Measurements from ENCODE around the gene YIPF6. TPM values are rescaled to one million over a fixed set of nuclear protein-coding genes. Genes with fewer than 3 reads are reported as not detected.
"Not testable (repeated sequence)": the region's sequence is repeated elsewhere in the genome, so short reads cannot be mapped to it uniquely, and the experiment has no call there.

Gene YIPF6
- total RNA-seq, 4 donors from 2014 or later = 18.0 to 30.5 (median 25.7) TPM

- no peaks in the 10 kb centered on the region for H3K9me3 ChIP-seq
- H3K4me3 ChIP-seq = no peak overlapping the region
- TF ChIP-seq, protein P1, sequence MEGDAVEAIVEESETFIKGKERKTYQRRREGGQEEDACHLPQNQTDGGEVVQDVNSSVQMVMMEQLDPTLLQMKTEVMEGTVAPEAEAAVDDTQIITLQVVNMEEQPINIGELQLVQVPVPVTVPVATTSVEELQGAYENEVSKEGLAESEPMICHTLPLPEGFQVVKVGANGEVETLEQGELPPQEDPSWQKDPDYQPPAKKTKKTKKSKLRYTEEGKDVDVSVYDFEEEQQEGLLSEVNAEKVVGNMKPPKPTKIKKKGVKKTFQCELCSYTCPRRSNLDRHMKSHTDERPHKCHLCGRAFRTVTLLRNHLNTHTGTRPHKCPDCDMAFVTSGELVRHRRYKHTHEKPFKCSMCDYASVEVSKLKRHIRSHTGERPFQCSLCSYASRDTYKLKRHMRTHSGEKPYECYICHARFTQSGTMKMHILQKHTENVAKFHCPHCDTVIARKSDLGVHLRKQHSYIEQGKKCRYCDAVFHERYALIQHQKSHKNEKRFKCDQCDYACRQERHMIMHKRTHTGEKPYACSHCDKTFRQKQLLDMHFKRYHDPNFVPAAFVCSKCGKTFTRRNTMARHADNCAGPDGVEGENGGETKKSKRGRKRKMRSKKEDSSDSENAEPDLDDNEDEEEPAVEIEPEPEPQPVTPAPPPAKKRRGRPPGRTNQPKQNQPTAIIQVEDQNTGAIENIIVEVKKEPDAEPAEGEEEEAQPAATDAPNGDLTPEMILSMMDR (IDR thresholded peaks at IDR 0.05) = no peak
- TF ChIP-seq POLR2A (IDR thresholded peaks at IDR 0.05) (no peak), EP300 (IDR thresholded peaks at IDR 0.05) (no peak), POLR2AphosphoS5 (IDR thresholded peaks at IDR 0.05) (no peak)
- H3K4me1 ChIP-seq = no peaks in the 10 kb centered on the region
- no peaks in the 10 kb centered on the region for H3K27me3 ChIP-seq
- WGBS = 71% methylated on average over 2 of the region's 2 CpGs
- H3K36me3 ChIP-seq = no peaks in the 10 kb centered on the region
- DNase-seq (ENCODE audit: low spot score in 2 of 2) = no peak
- no peak overlapping the region for H3K27ac ChIP-seq
These were observed 6.3 kb upstream of the YIPF6 start for GRCh38 chrX:68492583-68492982.

DNA sequence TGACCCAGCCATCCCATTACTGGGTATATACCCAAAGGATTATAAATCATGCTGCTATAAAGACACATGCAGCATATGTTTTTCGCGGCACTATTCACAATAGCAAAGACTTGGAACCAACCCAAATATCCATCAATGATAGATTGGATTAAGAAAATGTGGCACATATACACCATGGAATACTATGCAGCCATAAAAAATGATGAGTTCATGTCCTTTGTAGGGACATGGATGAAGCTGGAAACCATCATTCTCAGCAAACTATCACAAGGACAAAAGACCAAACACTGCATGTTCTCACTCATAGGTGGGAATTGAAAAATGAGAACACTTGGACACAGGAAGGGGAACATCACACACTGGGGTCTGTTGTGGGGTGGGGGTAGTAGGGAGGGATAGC lies 5.1 kb upstream of the YIPF6 start:
- not testable (repeated sequence) for DNase-seq (ENCODE audit: low spot score in 2 of 2); H3K27me3 ChIP-seq; H3K4me1 ChIP-seq; H3K36me3 ChIP-seq; H3K4me3 ChIP-seq; H3K9me3 ChIP-seq; H3K27ac ChIP-seq
- WGBS = 98% methylated on average over 2 of the region's 2 CpGs

DNA sequence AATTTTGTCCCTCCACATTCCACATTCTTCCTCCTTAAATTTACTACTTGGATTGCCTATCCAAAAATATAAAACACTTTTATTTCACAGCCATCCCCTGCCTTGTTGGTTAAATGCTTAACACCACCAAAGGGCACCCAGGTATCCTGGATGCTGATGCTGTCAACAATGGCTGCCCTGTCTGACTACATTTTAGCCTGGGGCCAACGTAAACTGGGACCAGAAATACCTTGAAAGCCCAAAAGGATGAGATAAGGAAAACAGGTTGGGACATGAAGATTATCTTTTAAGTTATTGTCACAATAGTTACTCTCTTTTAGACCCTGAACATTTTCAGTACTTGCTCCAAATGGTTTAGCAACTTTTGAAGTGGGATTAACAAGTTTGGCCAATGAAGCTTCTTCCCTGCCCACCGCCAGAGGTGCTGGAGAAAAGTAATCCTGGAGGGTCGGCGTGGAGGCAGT lies 775 bp upstream of the YIPF6 start:
- WGBS = 34% methylated on average over 4 of the region's 4 CpGs
- TF ChIP-seq, protein P1 (IDR thresholded peaks at IDR 0.05) = no peak
- TF ChIP-seq POLR2A (IDR thresholded peaks at IDR 0.05) (no peak), EP300 (IDR thresholded peaks at IDR 0.05) (no peak), POLR2AphosphoS5 (IDR thresholded peaks at IDR 0.05) (no peak)
- Histone ChIP-seq H3K27ac (peak overlapping the region; percentile 94), H3K4me3 (peak overlapping the region; percentile 68), H3K9me3 (no peaks in the 10 kb centered on the region), H3K36me3 (no peaks in the 10 kb centered on the region), H3K4me1 (peaks cover 14% of the 10 kb centered on the region), H3K27me3 (no peaks in the 10 kb centered on the region)
- DNase-seq (ENCODE audit: low spot score in 2 of 2) = no peak

DNA sequence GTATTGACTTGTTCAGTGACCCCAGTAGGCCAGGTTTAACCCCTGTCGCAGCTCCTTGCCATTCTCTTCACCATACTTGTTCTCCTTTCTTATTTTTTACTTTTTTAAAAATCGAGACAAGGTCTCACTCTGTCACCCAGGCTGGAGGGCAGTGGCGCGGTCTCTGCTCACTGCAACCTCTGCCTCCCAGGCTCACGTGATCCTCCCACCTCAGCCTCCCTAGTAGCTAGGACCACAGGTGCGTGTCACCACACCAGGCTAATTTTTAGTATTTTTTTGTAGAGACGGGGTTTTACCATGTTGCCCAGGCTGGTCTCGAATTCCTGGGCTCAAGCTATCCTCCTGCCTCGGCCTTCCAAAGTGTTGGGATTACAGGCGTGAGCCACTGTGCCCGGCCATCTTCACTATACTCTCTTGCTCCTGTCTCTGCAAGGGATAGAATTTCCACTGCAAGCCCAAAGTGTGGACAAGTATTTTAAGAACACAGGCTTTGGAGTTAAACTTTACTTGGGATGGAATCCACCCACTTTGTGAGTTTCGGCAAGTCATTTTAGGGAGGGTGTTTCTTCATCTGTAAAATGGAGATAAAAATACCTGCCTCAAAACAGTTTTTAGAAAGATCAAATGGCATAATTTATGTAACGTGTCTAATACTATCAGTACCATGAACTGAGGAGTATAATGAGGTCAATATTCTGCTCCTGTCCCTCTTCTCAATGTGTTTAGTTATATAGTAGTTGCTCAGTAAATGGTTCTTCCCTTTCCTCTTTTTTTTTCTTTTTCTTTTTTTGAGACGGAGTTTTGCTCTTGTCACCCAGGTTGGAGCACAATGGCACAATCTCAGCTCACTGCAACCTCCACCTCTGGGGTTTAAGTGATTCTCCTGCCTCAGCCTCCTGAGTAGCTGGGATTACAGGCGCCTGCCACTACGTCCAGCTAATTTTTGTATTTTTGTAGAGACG lies 973 bp downstream of the YIPF6 start:
- no peaks in the 10 kb centered on the region for H3K9me3 ChIP-seq
- peaks cover 14% of the 10 kb centered on the region for H3K4me1 ChIP-seq
- H3K27me3 ChIP-seq = no peaks in the 10 kb centered on the region
- no peak for TF ChIP-seq EP300 (IDR thresholded peaks at IDR 0.05)
- TF ChIP-seq POLR2AphosphoS5 (IDR thresholded peaks at IDR 0.05) = no peak
- TF ChIP-seq, protein P1 (IDR thresholded peaks at IDR 0.05) = no peak
- peak overlapping the region; percentile 68 for H3K4me3 ChIP-seq
- 82% methylated on average over 17 of the region's 17 CpGs for WGBS
- no peak for DNase-seq (ENCODE audit: low spot score in 2 of 2)
- H3K36me3 ChIP-seq = no peaks in the 10 kb centered on the region
- H3K27ac ChIP-seq = no peak overlapping the region

GRCh38 chrX:68503836-68504636 lies 5.2 kb downstream of the YIPF6 start:
- no peaks in the 10 kb centered on the region for H3K36me3 ChIP-seq
- peaks cover 14% of the 10 kb centered on the region for H3K4me1 ChIP-seq
- H3K9me3 ChIP-seq = no peaks in the 10 kb centered on the region
- no peak for DNase-seq (ENCODE audit: low spot score in 2 of 2)
- no peak for TF ChIP-seq POLR2AphosphoS5 (IDR thresholded peaks at IDR 0.05)
- no peak for TF ChIP-seq EP300 (IDR thresholded peaks at IDR 0.05)
- TF ChIP-seq, protein P1 (IDR thresholded peaks at IDR 0.05) = no peak
- no peak for TF ChIP-seq POLR2A (IDR thresholded peaks at IDR 0.05)
- no peak overlapping the region for H3K4me3 ChIP-seq
- no peaks in the 10 kb centered on the region for H3K27me3 ChIP-seq
- no peak overlapping the region for H3K27ac ChIP-seq
- WGBS = 64% methylated on average over 11 of the region's 11 CpGs
